IMR-90 (cell line): ENCODE data around the gene MYO9A. TPM values are rescaled to one million over a fixed set of nuclear protein-coding genes. Genes with fewer than 3 reads are reported as not detected.

Experiments used
- ATAC-seq: fragments of 200-7000 bp; cut with Tn5 transposase; 2 replicates; pipeline ENCODE4 v1.9.1; 2020; ENCODE audit warnings: low read depth, mild to moderate bottlenecking, moderate library complexity
- BruUV-seq: library from RNA; stranded (reverse); fragments of 400-500 nt; replicated peaks from 2 replicates; lab custom pipeline; 2021; lab: Mats Ljungman, UMichigan
- CTCF ChIA-PET: fragments of 300-600 bp; formaldehyde crosslinking; extraction: SDS; loops from one replicate; lab custom pipeline; 2021; ENCODE audit warnings: antibody characterized with exemption; lab: Yijun Ruan, JAX
- POLR2A ChIA-PET: fragments of 300-600 bp; sonication (Branson Sonifier 250); formaldehyde crosslinking; loops from one replicate; lab custom pipeline; 2022; ENCODE audit warnings: antibody characterized with exemption; ENCODE audit not compliant: unreplicated experiment; lab: Charles Lee
- DNase-seq: peaks from one replicate; pipeline ENCODE4 v3.0.0; 2013
- H2AFZ ChIP-seq: replicated peaks from 2 replicates; pipeline ENCODE3; 2013; ENCODE audit warnings: low read length, mild to moderate bottlenecking; ENCODE audit not compliant: poor library complexity
- H2AK5ac ChIP-seq: 2 replicates; pipeline ENCODE4 v1.6.1; 2013; ENCODE audit warnings: low read depth, low read length, inconsistent platforms
- H2AK9ac ChIP-seq: replicated peaks from 2 replicates; pipeline ENCODE3; 2013; ENCODE audit warnings: mild to moderate bottlenecking, low read depth, low read length, moderate library complexity; ENCODE audit not compliant: poor library complexity
- H2BK120ac ChIP-seq: 2 replicates; pipeline ENCODE4 v1.6.1; 2013; ENCODE audit warnings: low read depth, low read length, inconsistent platforms
- H2BK15ac ChIP-seq: 3 replicates; pipeline ENCODE4 v1.6.1; 2013; ENCODE audit warnings: low read depth, low read length, inconsistent platforms
- H2BK20ac ChIP-seq: 2 replicates; pipeline ENCODE4 v1.6.1; 2013; ENCODE audit warnings: low read depth, mild to moderate bottlenecking, inconsistent platforms, low read length, moderate library complexity
- H2BK5ac ChIP-seq: 2 replicates; pipeline ENCODE4 v1.6.1; 2013; ENCODE audit warnings: mild to moderate bottlenecking, low read depth, low read length, inconsistent platforms; ENCODE audit not compliant: poor library complexity, severe bottlenecking
- H3K14ac ChIP-seq: replicated peaks from 2 replicates; pipeline ENCODE4 v1.6.1; 2013; ENCODE audit warnings: low read depth, low read length, inconsistent platforms
- H3K18ac ChIP-seq: 2 replicates; pipeline ENCODE4 v1.6.1; 2013; ENCODE audit warnings: low read depth, low read length, control low read depth
- H3K23ac ChIP-seq: 2 replicates; pipeline ENCODE4 v1.6.1; 2013; ENCODE audit warnings: low read depth, low read length, inconsistent platforms
- H3K27ac ChIP-seq: 2 replicates; pipeline ENCODE4 v1.5.1; 2013; ENCODE audit warnings: mild to moderate bottlenecking, control low read depth, low read length; ENCODE audit not compliant: insufficient read depth
- H3K27me3 ChIP-seq: 2 replicates; pipeline ENCODE4 v1.6.1; 2013; ENCODE audit warnings: low read length; ENCODE audit not compliant: control insufficient read depth, insufficient read depth
- H3K36me3 ChIP-seq: 2 replicates; pipeline ENCODE4 v1.6.1; 2013; ENCODE audit warnings: low read length, mixed read lengths; ENCODE audit not compliant: control insufficient read depth, insufficient read depth
- H3K4ac ChIP-seq: 2 replicates; pipeline ENCODE4 v1.6.1; 2013; ENCODE audit warnings: low read depth, low read length, inconsistent platforms
- H3K4me1 ChIP-seq: 2 replicates; pipeline ENCODE4 v1.6.1; 2013; ENCODE audit warnings: low read length, mixed read lengths; ENCODE audit not compliant: control insufficient read depth, insufficient read depth
- H3K4me2 ChIP-seq: 2 replicates; pipeline ENCODE4 v1.6.1; 2013; ENCODE audit warnings: low read depth, mild to moderate bottlenecking, control low read depth, low read length, moderate library complexity
- H3K4me3 ChIP-seq: 2 replicates; pipeline ENCODE4 v1.5.1; 2013; ENCODE audit warnings: low read depth, mild to moderate bottlenecking, control low read depth, low read length, moderate library complexity; ENCODE audit not compliant: insufficient read depth
- H3K56ac ChIP-seq: 2 replicates; pipeline ENCODE4 v1.6.1; 2013; ENCODE audit warnings: low read length, inconsistent platforms; ENCODE audit not compliant: insufficient read depth; ENCODE audit errors: extremely low read depth
- H3K79me1 ChIP-seq, 2 experiments: 2 replicates each; pipeline ENCODE4 v1.6.1; 2013; ENCODE audit warnings: low read length in 2 of 2, inconsistent platforms in 1 of 2, low read depth in 1 of 2
- H3K9ac ChIP-seq: 2 replicates; pipeline ENCODE4 v1.6.1; 2013; ENCODE audit warnings: low read depth, low read length, control low read depth
- H3K9me1 ChIP-seq: 2 replicates; pipeline ENCODE4 v1.6.1; 2013; ENCODE audit warnings: low read length, inconsistent platforms; ENCODE audit not compliant: insufficient read depth
- H3K9me3 ChIP-seq: 2 replicates; pipeline ENCODE4 v1.6.1; 2013; ENCODE audit warnings: low read length; ENCODE audit not compliant: control insufficient read depth, insufficient read depth
- H4K20me1 ChIP-seq: 2 replicates; pipeline ENCODE4 v1.6.1; 2013; ENCODE audit warnings: low read length, inconsistent platforms; ENCODE audit not compliant: insufficient read depth
- H4K5ac ChIP-seq: 2 replicates; pipeline ENCODE4 v1.6.1; 2013; ENCODE audit warnings: mild to moderate bottlenecking, low read depth, low read length, control low read depth
- H4K8ac ChIP-seq, 2 experiments: 2 replicates each; pipeline ENCODE4 v1.6.1; 2013; ENCODE audit warnings: low read depth in 2 of 2, low read length in 2 of 2, control low read depth in 1 of 2, inconsistent platforms in 1 of 2
- H4K91ac ChIP-seq: 2 replicates; pipeline ENCODE4 v1.6.1; 2013; ENCODE audit warnings: low read depth, low read length, inconsistent platforms; ENCODE audit not compliant: insufficient read depth
- CTCF ChIP-seq: conservative IDR thresholded peaks from 2 replicates; pipeline ENCODE4 v1.5.1; 2012; ENCODE audit warnings: mild to moderate bottlenecking, low read depth, low read length, improper control_type of control experiment
- FOS ChIP-seq: fragments of 150-350 bp; IDR thresholded peaks from 2 replicates; pipeline ENCODE4 v1.6.1; 2016; ENCODE audit warnings: low read depth, low read length
- RCOR1 ChIP-seq: IDR thresholded peaks from 2 replicates; pipeline ENCODE4 v1.6.1; 2012; ENCODE audit warnings: mild to moderate bottlenecking, low read length, improper control_type of control experiment; ENCODE audit not compliant: insufficient replicate concordance
- RFX5 ChIP-seq: IDR thresholded peaks from 2 replicates; pipeline ENCODE4 v1.8.0; 2012; ENCODE audit warnings: low read depth, mild to moderate bottlenecking, low read length, moderate library complexity
- dilution Hi-C: fragments of 300-500 bp; cut with HindIII; formaldehyde crosslinking; loops from one replicate; pipeline ENCODE4 v1.14.3; 2018; ENCODE audit warnings: low sequenced_read_pairs; ENCODE audit not compliant: unreplicated experiment
- in situ Hi-C: fragments of 300-500 bp; cut with MboI; formaldehyde crosslinking; loops from 3 replicates; pipeline ENCODE4 v1.14.3; 2019; ENCODE audit warnings: low sequenced_read_pairs, inconsistent platforms, mixed read lengths
- intact Hi-C: fragments of 100-400 bp; cut with micrococcal nuclease; formaldehyde crosslinking; loops from 2 replicates; pipeline ENCODE4 v1.10.0; 2022
- polyA plus RNA-seq, 3 experiments: library from polyadenylated mRNA; depleted of rRNA; stranded (reverse); fragments of >200 nt; gene quantifications; 2 replicates each; pipeline ENCODE4 v1.2.3, GENCODE V29; 2012; ENCODE audit warnings: low replicate concordance in 1 of 3
- total RNA-seq: library from RNA; depleted of rRNA; stranded (reverse); fragments of >200 nt; gene quantifications from 2 replicates; pipeline ENCODE4 v1.2.3, GENCODE V29; 2012

The MYO9A gene
- total and polyA plus RNA-seq, 2 of the 4 experiments (the other 2 are of a cell fraction), result 6.0 to 49.5 TPM

- no peak overlapping the region for H3K4me2 ChIP-seq
- no peak overlapping the region for H2AK9ac ChIP-seq
- no peak overlapping the region for H3K56ac ChIP-seq
- H4K20me1 ChIP-seq, result peaks cover 46% of the 10 kb centered on the region
- POLR2A ChIA-PET, result no interaction called here
- no peaks in the 10 kb centered on the region; the same call in none of the 2 replicates for H3K4me1 ChIP-seq
- no peak for TF ChIP-seq FOS
- TF ChIP-seq CTCF, result no peak
- no peak for TF ChIP-seq RCOR1
- TF ChIP-seq RFX5, result no peak
- in situ Hi-C loops (no loop called here), intact Hi-C loops (no loop called here), dilution Hi-C loops (no loop called here)
- no peak overlapping the region for H3K18ac ChIP-seq
- H3K9me3 ChIP-seq, result no peaks in the 10 kb centered on the region
- H3K4ac ChIP-seq, result no peak overlapping the region
- H4K5ac ChIP-seq, result no peak overlapping the region
- no peaks in the 10 kb centered on the region for H3K9me1 ChIP-seq
- H2AK5ac ChIP-seq, result no peak overlapping the region
- H2AFZ ChIP-seq, result no peak overlapping the region
- no peak overlapping the region for H3K14ac ChIP-seq
- peaks cover 20 to 60% of the 10 kb centered on the region in 2 experiments for H3K79me1 ChIP-seq
- BruUV-seq, result no TSS peak
- ATAC-seq (no peak), DNase-seq (no peak)
- H2BK15ac ChIP-seq, result no peak overlapping the region
- H3K9ac ChIP-seq, result no peak overlapping the region
- no peak overlapping the region for H2BK5ac ChIP-seq
- H2BK120ac ChIP-seq, result no peak overlapping the region
- CTCF ChIA-PET, result interaction anchor here (0.6 kb wide), 1 partner anchor 62 kb away, joined by 3 read pairs; no protein-coding TSS in a partner anchor
- H2BK20ac ChIP-seq, result no peak overlapping the region
- no peak overlapping the region for H3K4me3 ChIP-seq
- no peaks in the 10 kb centered on the region for H3K36me3 ChIP-seq
- no peak overlapping the region for H4K8ac ChIP-seq
- no peak overlapping the region for H4K91ac ChIP-seq
- no peak overlapping the region for H3K23ac ChIP-seq
- H3K27me3 ChIP-seq, result no peaks in the 10 kb centered on the region
- H3K27ac ChIP-seq, result no peak overlapping the region
These were observed 5.1 kb downstream of the MYO9A start for GRCh38 chr15:72112805-72113204.
